ENCODE data around the gene NAT8L.

NAT8L gene

DNA sequence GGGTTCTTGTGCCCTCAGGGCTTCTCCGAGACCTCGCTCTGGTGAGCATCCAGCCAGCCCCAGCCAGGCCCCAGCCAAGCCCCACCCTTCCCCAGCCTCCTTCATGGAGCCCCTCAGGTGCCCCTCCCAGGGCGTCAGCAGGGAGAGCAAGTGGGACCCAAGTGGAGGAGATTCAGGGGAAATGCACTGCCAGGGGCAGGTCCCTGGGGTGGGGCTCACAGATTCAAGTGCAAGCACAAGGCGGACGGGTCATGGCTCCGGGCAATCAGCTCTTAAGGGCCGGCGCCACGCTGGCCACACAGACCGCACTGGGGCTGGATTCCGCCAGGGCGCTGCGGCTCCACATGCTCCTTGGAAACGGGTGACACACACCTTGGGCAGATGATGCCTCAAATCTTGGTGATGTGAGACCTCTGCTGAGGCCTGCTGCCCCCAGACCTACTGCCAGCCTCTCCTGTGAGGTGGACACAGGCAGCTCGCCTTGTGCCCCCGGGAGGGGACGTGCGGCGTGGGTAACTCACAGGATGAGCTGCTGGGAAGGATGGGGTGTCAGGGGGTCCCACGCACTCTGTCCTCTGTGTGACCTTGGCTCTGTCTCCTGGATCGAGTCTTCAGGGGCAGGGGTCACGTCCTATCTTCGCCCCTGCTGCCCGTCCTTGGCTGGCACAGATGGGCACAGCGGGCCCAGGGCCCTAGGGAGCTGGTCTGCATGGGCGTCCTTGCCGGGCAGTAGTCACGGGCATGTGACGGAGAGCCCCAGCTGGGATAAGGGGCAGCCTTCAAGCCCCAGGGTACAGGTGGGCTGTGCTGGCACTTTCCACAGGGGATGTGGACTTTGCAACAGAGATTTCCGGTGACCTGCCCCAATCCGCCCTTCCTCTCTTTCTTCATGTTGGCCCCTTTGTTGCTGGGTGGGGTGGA, 17.1 kb downstream of the NAT8L start:
- DNase-seq (ENCODE audit: low read depth): no peak

DNA sequence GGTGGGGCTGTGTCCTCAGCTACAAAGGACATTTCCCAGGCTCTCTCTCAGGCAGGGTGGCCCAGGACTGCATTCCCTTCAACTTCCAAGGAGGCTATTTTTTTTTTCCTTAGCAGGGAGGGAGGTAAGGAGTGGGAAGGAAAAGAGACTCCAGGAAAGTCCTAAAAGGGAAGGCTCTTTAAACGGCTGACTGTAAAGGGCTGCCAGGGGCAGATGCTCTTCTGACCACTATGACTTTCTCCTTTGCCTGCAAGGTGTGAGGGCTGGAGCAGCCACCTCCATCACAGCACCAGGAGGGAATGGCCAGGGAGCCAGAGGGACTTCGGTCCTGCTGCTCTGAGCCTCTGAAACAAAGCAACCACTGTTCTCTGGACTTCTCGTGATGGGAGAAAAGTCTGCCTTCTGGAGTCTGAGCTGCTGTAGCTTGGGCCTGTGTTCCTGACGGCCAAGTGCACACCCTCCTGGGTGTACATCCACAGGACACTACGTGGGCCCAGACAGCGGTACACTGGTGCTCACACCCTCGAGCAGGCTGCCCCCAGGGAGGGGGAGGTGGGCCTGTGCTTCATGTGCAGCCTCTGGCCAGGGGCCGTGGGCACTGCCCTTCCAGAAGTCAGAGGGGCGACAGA, 17.9 kb downstream of the NAT8L start:
- no peak for DNase-seq (ENCODE audit: low read depth)

GRCh38 chr4:2077537-2078460, 18.7 kb downstream of the NAT8L start:
- no peak for DNase-seq (ENCODE audit: low read depth)

DNA sequence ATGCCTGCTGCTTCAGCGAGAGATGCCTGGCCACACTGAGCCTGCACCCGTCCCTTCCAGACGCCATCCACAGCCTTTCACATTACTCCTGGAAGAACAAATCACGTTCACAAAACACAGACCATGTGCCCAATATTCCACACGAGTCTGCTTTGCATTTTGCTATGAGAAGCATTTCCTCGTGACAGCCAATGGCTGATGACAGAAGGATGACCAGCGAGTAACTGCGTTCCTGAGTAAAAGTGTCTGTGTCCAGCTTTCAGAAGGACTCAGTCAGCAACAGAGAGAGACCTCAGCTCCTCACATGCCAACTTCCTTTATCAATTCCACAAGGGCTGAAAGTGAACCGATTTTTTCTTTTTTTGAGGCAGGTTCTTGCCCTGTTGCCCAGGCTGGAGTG, 19.5 kb downstream of the NAT8L start:
- no peak for DNase-seq (ENCODE audit: low read depth)

GRCh38 chr4:2079006-2079405, 19.9 kb downstream of the NAT8L start:
- DNase-seq (ENCODE audit: low read depth): no peak

DNA sequence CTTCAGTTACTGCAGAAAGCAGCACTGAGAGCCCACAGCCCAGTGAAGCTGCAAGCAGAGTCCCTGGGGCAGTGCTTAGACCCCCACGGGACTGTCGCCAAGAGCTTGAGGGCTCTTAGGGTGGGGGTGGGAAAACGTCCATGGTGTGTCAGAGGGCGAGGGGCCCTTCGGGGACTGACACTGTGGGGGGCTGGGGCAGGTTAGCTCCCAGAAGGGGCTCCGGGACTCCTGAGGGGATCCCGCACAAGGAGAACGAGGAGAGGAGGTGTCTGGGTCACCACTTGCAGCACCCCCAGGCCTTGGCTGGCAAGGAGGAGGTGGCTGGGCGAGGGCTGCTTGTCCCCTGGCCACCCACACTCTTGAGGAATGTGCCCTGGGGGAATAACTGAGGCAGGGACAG, 20.8 kb downstream of the NAT8L start:
- no peak for DNase-seq (ENCODE audit: low read depth)

DNA sequence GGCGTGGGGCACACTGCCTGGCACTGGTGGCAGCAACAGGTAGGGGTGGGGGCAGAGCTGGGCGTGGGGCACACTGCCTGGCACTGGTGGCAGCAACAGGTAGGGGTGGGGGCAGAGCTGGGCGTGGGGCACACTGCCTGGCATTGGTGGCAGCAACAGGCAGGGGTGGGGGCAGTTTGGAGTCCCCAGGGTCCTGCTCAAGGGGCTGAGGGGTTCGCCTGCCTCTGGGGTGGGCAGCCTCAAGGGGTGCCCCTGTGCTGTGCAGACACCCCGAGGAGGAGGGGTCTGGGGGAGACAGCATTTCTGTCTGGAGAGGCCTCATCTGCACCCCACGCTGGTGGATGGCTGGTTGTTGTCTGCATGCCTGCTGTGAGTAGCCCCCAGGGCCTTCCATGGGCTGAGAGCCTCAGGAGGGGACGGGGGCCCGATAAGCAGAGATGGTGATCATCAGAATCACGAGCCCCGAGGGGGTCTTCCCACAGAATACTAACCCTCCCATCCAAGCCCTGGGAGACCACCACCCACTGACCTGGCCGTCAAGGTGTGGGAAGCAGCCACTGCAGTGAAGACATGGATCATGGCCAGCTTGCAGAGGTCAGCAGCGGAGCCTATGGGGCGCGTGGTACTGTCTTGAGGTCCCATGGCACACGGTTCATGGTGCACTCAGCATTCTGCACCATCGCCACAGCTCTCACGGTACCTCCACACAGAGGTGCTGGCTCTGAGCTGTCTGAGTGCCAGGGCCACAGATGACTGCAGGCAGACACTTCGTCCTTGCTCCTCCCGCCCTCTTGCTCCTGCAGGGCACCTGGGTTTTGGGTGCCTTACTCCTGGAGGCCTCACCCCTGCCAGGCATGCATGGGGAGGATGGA, 21.5 kb downstream of the NAT8L start:
- no peak for DNase-seq (ENCODE audit: low read depth)

DNA sequence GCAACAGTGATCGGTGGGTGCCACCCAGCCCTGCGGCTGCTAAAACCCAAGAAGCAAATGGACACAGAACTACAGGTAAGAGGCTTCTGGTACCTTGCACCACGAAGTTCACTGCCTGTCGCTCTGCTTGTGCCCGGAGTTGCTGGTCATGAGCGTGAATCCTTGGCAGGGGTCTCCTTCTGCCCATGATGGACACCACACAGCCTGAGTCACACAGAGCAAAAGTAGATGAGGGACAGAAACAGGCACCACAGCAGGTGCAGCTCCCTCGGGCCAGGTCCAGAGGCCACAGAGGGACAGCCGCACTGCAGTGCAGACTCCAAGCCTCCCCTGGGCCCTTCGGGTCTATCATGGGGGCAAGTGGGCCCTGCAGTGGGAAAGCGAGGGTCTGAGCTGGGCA, 22.4 kb downstream of the NAT8L start:
- DNase-seq (ENCODE audit: low read depth): no peak

DNA sequence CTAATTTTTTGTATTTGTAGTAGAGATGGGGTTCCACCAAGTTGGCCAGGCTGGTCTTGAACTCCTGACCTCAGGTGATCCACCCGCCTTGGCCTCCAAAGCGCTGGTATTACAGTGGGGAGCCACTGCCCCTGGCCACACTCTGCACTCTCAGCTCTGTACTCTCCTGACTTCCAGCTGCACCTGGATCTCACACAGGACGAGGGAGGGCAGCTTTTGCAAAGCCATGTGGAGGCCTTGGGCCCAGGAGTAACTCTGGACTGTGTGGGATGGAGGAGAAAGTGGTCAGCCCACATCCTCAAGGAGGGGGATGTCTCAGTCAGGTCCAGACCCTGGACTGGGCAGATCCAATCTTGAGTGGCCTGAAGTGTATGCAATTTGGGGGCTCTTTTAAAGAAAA, 23.0 kb downstream of the NAT8L start:
- DNase-seq (ENCODE audit: low read depth): no peak

DNA sequence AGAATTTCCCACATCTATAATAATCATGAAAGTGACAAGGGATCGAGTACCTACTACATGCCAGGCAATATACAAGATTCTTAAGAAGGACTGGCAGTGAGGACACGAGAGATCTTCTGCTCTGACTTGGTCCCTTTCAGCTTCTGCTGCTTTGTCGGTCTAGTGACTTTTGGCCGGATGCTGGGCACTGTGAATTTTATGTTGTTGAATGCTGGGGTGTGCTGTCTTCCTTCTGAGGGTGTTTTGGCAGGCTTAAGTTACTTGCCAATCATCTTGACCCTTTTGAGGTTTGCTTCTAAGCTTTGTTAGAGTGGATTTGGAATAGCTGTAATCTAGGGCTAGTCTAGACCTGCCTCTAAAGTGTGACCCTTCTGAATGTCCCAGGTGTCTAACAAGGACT, 23.5 kb downstream of the NAT8L start:
- DNase-seq (ENCODE audit: low read depth): no peak

DNA sequence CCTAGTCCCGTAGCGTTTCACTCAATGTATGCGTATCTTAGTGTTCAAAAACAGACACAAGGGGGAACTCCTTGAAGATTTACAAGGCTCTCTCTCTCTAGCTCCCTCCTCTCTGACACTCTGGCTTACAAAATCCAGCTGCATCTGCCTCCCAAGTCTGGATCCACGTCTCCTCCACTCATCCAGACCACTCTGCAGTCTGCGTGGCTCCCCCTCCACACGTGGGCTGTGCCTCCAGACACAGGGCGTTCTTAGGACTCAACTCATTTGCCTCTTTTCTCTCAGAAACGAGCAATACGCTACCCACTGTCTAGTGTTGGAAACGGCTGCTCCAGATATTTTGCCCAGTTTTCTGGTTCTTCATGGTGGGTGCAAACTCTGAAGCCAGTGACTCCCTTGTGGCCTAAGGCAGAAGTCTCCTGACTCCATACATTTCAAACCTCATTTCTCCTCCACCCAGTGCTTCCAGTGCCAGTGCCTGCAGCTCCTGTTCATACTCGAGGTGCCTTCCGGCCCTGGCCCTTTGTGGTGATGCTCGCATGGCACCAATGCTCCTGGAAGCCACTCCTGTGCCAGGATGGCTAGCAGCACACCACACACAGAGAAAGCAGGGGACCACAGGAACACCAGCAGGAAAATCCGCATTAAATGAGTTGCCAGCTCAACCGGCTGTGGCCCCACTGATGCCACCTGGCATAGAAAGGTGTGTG, 24.1 kb downstream of the NAT8L start:
- no peak for DNase-seq (ENCODE audit: low read depth)

- DNase-seq (ENCODE audit: low read depth): no peak
Observed at GRCh38 chr4:2083826-2084160, 24.7 kb downstream of the NAT8L start.

- DNase-seq (ENCODE audit: low read depth): no peak
Observed at GRCh38 chr4:2084316-2084715, 25.2 kb downstream of the NAT8L start.

DNA sequence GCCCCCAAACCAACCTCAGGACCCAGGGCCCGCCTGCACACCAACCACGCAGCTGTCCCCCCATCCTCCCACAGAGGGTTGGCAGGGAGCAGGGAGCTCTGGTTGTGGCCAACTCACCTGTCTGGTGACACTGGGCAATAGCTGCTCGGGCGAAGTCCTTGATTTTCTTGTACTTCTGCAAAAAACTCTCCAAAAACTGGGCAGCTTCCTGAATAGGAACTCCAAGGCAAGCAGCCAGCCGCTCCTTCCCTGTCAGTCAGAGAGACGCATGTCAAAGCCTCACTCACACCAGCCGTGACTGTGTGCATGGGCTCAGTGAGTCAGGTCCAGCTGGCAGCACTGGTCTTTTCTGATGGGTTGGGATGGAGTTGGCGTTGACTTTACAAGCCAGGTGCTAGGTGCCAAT, 26.4 kb downstream of the NAT8L start:
- no peak for DNase-seq (ENCODE audit: low read depth)

GRCh38 chr4:2087170-2087569, 28.0 kb downstream of the NAT8L start:
- no peak for DNase-seq (ENCODE audit: low read depth)

DNA sequence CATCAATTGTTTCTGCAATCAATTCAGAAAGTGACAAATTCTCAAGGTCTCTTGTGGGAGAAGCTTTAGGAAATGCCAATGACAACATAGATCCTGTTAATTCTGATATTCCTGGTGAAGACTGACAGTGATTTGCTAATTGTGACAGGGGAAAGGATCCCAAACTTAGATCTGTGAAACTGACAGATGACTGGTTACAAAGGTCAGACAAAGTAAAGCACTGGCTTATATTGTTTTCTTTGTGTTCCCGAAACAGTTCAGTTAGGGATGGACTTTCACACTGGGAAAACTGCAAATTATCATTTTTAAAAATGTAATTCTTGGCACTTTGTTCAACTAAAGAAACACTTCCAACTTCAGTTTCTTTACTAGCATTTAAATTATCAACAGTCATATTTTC, 30.1 kb downstream of the NAT8L start:
- no peak for DNase-seq (ENCODE audit: low read depth)

GRCh38 chr4:2090642-2091041, 31.5 kb downstream of the NAT8L start:
- DNase-seq (ENCODE audit: low read depth): no peak

GRCh38 chr4:2091990-2092668, 33.0 kb downstream of the NAT8L start:
- DNase-seq (ENCODE audit: low read depth): no peak

GRCh38 chr4:2092669-2093053, 33.5 kb downstream of the NAT8L start:
- no peak for DNase-seq (ENCODE audit: low read depth)

GRCh38 chr4:2093265-2093664, 34.1 kb downstream of the NAT8L start:
- no peak for DNase-seq (ENCODE audit: low read depth)

DNA sequence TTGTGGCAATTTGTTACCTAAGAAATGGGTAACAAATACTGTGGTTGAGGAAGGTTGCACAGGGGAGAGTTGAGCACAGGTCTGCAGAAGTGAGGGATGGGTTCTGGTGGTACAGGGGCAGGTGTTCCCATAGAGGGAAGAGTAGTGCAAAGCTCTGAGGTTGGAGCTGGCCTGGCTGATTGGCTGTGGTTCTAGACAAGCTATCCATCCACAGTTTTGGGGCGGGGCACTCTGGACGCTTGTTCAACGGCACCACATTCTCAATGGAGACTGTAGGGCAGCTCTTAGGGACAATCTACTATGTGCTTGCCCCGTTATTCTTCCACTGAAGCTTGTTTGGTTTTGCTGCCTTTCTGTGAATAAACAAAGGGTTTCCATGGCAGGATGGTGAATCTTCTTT, 35.4 kb downstream of the NAT8L start:
- no peak for DNase-seq (ENCODE audit: low read depth)

Data from non-pigmented ciliary epithelial cell (primary cell).